DOHH2 (cell line): ENCODE measurements around the gene DDN.

Experiments used
- H3F3A ChIP-seq: fragments of 200-600 bp; sonication (generic), shearing (Covaris generic); 2 replicates; pipeline ENCODE4 v1.6.0; 2016; ENCODE audit warnings: antibody characterized with exemption, mild to moderate bottlenecking; ENCODE audit not compliant: control insufficient read depth, insufficient read depth
- H3K27ac ChIP-seq: fragments of 200-600 bp; sonication (generic); 2 replicates; pipeline ENCODE4 v1.5.1; 2014; ENCODE audit warnings: low read depth, mild to moderate bottlenecking, low read length, moderate library complexity
- H3K27me3 ChIP-seq: fragments of 200-600 bp; sonication (generic); 2 replicates; pipeline ENCODE4 v1.6.1; 2014; ENCODE audit warnings: mild to moderate bottlenecking, low read length, mixed read lengths; ENCODE audit not compliant: control insufficient read depth
- H3K36me3 ChIP-seq: fragments of 200-600 bp; sonication (generic); 2 replicates; pipeline ENCODE4 v1.6.1; 2014; ENCODE audit warnings: mild to moderate bottlenecking, low read length, moderate library complexity, mixed read lengths; ENCODE audit not compliant: control insufficient read depth
- H3K4me1 ChIP-seq: fragments of 200-600 bp; sonication (generic); 2 replicates; pipeline ENCODE4 v1.6.1; 2014; ENCODE audit warnings: mild to moderate bottlenecking, low read length, mixed read lengths; ENCODE audit not compliant: control insufficient read depth
- H3K4me2 ChIP-seq: fragments of 200-600 bp; sonication (generic); 2 replicates; pipeline ENCODE4 v1.6.0; 2014; ENCODE audit warnings: mild to moderate bottlenecking, low read length, moderate library complexity
- H3K4me3 ChIP-seq: fragments of 200-600 bp; sonication (generic); 2 replicates; pipeline ENCODE4 v1.5.1; 2014; ENCODE audit warnings: mild to moderate bottlenecking, low read length, mixed read lengths
- H3K79me2 ChIP-seq: fragments of 200-600 bp; sonication (generic); 2 replicates; pipeline ENCODE4 v1.6.1; 2014; ENCODE audit warnings: mild to moderate bottlenecking, low read length, mixed read lengths; ENCODE audit not compliant: control insufficient read depth
- H3K9me2 ChIP-seq: fragments of 200-600 bp; sonication (generic); replicated peaks from 2 replicates; pipeline ENCODE4 v1.6.1; 2014; ENCODE audit warnings: mild to moderate bottlenecking, low read length, mixed read lengths; ENCODE audit not compliant: control insufficient read depth
- H3K9me3 ChIP-seq: fragments of 200-600 bp; sonication (generic); 2 replicates; pipeline ENCODE4 v1.6.1; 2014; ENCODE audit warnings: antibody characterized with exemption, low read length, mixed read lengths; ENCODE audit not compliant: control insufficient read depth, insufficient read depth
- H4K20me1 ChIP-seq: fragments of 200-600 bp; sonication (generic); 2 replicates; pipeline ENCODE4 v1.6.0; 2014; ENCODE audit warnings: low read depth, mild to moderate bottlenecking, antibody characterized with exemption, low read length, moderate library complexity; ENCODE audit not compliant: control insufficient read depth, insufficient read depth
- EZH2phosphoT487 ChIP-seq: fragments of 200-600 bp; sonication (generic); IDR thresholded peaks from 2 replicates; pipeline ENCODE4 v1.6.1; 2017; ENCODE audit warnings: borderline replicate concordance, mild to moderate bottlenecking, antibody characterized with exemption, low read length, moderate library complexity, mixed read lengths
- TF ChIP-seq, protein P1 (sequence below): fragments of 200-600 bp; sonication (generic); IDR thresholded peaks from one replicate; pipeline ENCODE4 v1.5.1; 2014; ENCODE audit warnings: antibody characterized with exemption, mild to moderate bottlenecking, low read depth, low read length; ENCODE audit not compliant: poor library complexity, severe bottlenecking

The DDN gene

DNA sequence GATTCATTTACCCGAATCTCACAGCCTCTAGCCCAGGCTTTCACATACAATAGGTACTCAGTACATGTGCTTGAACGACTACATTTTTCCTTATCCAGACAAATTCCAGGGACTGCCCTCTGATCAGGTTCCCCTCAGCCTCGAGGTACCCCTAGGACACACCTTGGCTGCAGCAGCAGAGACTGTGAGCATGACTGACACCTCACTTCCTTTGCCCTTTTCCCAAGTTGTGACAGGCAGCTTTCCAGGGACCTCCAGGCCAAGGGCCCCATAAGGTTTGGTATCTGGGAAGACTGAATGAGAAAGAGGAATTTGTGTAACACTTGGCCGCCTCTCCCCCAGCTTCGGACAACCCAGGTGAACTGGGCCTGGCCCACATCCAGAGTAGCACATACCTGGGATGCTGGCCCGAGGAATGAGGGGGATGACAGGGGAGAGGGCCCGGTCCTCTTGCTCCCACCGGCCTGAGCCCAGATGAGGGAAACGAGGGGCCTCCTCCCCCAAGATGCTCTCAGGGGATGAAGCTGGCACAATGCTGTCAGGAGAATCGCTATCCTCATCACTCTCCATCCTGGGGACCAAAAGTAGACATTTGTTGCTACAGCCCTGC is 29.6 kb upstream of the DDN start:
- Histone ChIP-seq H3K79me2 (no peaks in the 10 kb centered on the region), H3K4me1 (no peaks in the 10 kb centered on the region), H3K9me3 (no peaks in the 10 kb centered on the region), H3K36me3 (peaks cover 95% of the 10 kb centered on the region), H3K9me2 (no peaks in the 10 kb centered on the region), H3K4me3 (no peak overlapping the region), H3K27me3 (no peaks in the 10 kb centered on the region), H3K27ac (no peak overlapping the region), H4K20me1 (no peaks in the 10 kb centered on the region), H3K4me2 (no peak overlapping the region), H3F3A (no peaks in the 10 kb centered on the region)
- TF ChIP-seq, protein P1, sequence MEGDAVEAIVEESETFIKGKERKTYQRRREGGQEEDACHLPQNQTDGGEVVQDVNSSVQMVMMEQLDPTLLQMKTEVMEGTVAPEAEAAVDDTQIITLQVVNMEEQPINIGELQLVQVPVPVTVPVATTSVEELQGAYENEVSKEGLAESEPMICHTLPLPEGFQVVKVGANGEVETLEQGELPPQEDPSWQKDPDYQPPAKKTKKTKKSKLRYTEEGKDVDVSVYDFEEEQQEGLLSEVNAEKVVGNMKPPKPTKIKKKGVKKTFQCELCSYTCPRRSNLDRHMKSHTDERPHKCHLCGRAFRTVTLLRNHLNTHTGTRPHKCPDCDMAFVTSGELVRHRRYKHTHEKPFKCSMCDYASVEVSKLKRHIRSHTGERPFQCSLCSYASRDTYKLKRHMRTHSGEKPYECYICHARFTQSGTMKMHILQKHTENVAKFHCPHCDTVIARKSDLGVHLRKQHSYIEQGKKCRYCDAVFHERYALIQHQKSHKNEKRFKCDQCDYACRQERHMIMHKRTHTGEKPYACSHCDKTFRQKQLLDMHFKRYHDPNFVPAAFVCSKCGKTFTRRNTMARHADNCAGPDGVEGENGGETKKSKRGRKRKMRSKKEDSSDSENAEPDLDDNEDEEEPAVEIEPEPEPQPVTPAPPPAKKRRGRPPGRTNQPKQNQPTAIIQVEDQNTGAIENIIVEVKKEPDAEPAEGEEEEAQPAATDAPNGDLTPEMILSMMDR = no peak
- no peak for TF ChIP-seq EZH2phosphoT487

DNA sequence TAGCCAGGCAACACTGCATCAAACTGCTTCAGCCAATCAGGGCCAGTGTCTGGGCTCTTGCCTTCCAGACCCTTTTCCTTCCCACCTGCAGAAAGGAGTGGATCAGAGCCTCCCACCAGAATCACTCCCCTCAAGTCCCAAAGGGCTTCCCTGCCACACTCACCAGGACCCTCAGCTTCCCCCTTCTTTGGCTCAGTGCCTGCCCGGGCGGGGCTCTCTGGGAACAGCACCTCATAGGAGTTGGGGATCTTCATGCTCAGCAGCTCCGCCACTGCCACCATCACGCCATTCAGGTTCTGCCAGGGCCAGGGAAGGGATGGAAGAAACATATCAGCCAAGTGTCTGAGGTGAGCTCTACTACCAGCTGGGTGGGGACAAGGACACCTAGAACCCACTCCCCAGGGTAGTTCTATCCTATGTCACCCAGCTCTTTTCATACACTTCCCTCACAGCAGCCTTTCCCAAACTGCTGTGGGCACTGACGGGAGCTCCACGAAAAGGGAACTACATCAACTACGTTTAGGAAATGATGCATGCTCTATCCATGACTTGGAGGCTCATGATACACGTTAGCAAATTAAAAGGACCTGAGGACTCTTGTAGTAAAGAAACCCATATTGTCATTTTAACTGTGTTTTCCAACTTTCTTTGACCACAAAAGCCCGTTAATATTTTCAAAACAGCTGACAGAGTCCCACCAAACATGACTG is 28.8 kb upstream of the DDN start:
- no peaks in the 10 kb centered on the region for H3K9me3 ChIP-seq
- H3K27me3 ChIP-seq = no peaks in the 10 kb centered on the region
- no peaks in the 10 kb centered on the region for H3K9me2 ChIP-seq
- H3K79me2 ChIP-seq = no peaks in the 10 kb centered on the region
- H3F3A ChIP-seq = peaks cover 6% of the 10 kb centered on the region
- peaks cover 95% of the 10 kb centered on the region for H3K36me3 ChIP-seq
- H3K27ac ChIP-seq = no peak overlapping the region
- H3K4me1 ChIP-seq = no peaks in the 10 kb centered on the region
- H3K4me3 ChIP-seq = no peak overlapping the region
- H3K4me2 ChIP-seq = no peak overlapping the region
- TF ChIP-seq, protein P1 = no peak
- no peak for TF ChIP-seq EZH2phosphoT487
- H4K20me1 ChIP-seq = no peaks in the 10 kb centered on the region

- no peaks in the 10 kb centered on the region for H3K9me2 ChIP-seq
- H4K20me1 ChIP-seq = no peaks in the 10 kb centered on the region
- TF ChIP-seq EZH2phosphoT487 = no peak
- TF ChIP-seq, protein P1 = no peak
- no peak overlapping the region for H3K4me2 ChIP-seq
- H3K4me3 ChIP-seq = no peak overlapping the region
- H3K79me2 ChIP-seq = no peaks in the 10 kb centered on the region
- H3K9me3 ChIP-seq = no peaks in the 10 kb centered on the region
- H3F3A ChIP-seq = peaks cover 6% of the 10 kb centered on the region
- H3K27ac ChIP-seq = no peak overlapping the region
- H3K4me1 ChIP-seq = no peaks in the 10 kb centered on the region
- H3K27me3 ChIP-seq = no peaks in the 10 kb centered on the region
- peaks cover 95% of the 10 kb centered on the region for H3K36me3 ChIP-seq
These were observed 27.7 kb upstream of the DDN start for GRCh38 chr12:49026678-49027480.
